H9 (cell line): ENCODE results near the gene UFC1. TPM values are rescaled to one million over a fixed set of nuclear protein-coding genes. Genes with fewer than 3 reads are reported as not detected.

Experiments used
- DNase-seq: peaks from one replicate; pipeline ENCODE4 v3.0.0-alpha.2; 2017
- H2AFZ ChIP-seq: one replicate; pipeline ENCODE4 v1.6.1; 2013; ENCODE audit warnings: mild to moderate bottlenecking, low read length, control low read depth, moderate library complexity
- H2AK5ac ChIP-seq: 2 replicates; pipeline ENCODE4 v1.6.1; 2013; ENCODE audit warnings: low read length, control low read depth, mixed read lengths; ENCODE audit not compliant: insufficient read length
- H2BK120ac ChIP-seq: one replicate; pipeline ENCODE4 v1.6.1; 2013; ENCODE audit warnings: low read depth, mild to moderate bottlenecking, low read length, control low read depth, inconsistent platforms; ENCODE audit not compliant: poor library complexity, severe bottlenecking
- H2BK12ac ChIP-seq: 2 replicates; pipeline ENCODE4 v1.6.1; 2013; ENCODE audit warnings: low read length, control low read depth, mixed read lengths, low read depth; ENCODE audit not compliant: insufficient read length
- H2BK15ac ChIP-seq: 2 replicates; pipeline ENCODE4 v1.6.1; 2013; ENCODE audit warnings: low read depth, low read length, control low read depth
- H2BK20ac ChIP-seq: one replicate; pipeline ENCODE4 v1.6.1; 2013; ENCODE audit warnings: low read depth, mild to moderate bottlenecking, low read length, control low read depth, inconsistent platforms; ENCODE audit not compliant: poor library complexity, severe bottlenecking
- H2BK5ac ChIP-seq: 2 replicates; pipeline ENCODE4 v1.6.1; 2013; ENCODE audit warnings: low read length, control low read depth, mixed read lengths; ENCODE audit not compliant: insufficient read length
- H3K14ac ChIP-seq: 2 replicates; pipeline ENCODE4 v1.6.1; 2013; ENCODE audit warnings: low read length, control low read depth; ENCODE audit not compliant: insufficient read depth
- H3K18ac ChIP-seq: 2 replicates; pipeline ENCODE4 v1.6.1; 2013; ENCODE audit warnings: low read depth, mild to moderate bottlenecking, mixed read lengths, low read length, control low read depth; ENCODE audit not compliant: insufficient read length
- H3K23ac ChIP-seq: 2 replicates; pipeline ENCODE4 v1.6.1; 2013; ENCODE audit warnings: low read length, control low read depth, mixed read lengths, low read depth; ENCODE audit not compliant: insufficient read length
- H3K23me2 ChIP-seq: 2 replicates; pipeline ENCODE4 v1.6.1; 2013; ENCODE audit warnings: low read depth, mild to moderate bottlenecking, mixed read lengths, low read length, control low read depth; ENCODE audit not compliant: insufficient read length, poor library complexity, severe bottlenecking
- H3K27ac ChIP-seq: 2 replicates; pipeline ENCODE4 v1.5.1; 2013; ENCODE audit warnings: low read length, control low read depth, mixed read lengths, low read depth; ENCODE audit not compliant: insufficient read length
- H3K27me3 ChIP-seq: 2 replicates; pipeline ENCODE4 v1.6.1; 2013; ENCODE audit warnings: low read length, control low read depth, inconsistent platforms; ENCODE audit not compliant: insufficient read depth
- H3K4ac ChIP-seq: 2 replicates; pipeline ENCODE4 v1.6.1; 2013; ENCODE audit warnings: low read depth, mild to moderate bottlenecking, control low read depth, inconsistent platforms, low read length, moderate library complexity
- H3K4me1 ChIP-seq: 2 replicates; pipeline ENCODE4 v1.6.1; 2013; ENCODE audit warnings: low read length, control low read depth, inconsistent platforms; ENCODE audit not compliant: insufficient read depth
- H3K4me2 ChIP-seq: 2 replicates; pipeline ENCODE4 v1.6.1; 2013; ENCODE audit warnings: low read length, control low read depth, mixed read lengths; ENCODE audit not compliant: insufficient read length, insufficient read depth
- H3K56ac ChIP-seq: 2 replicates; pipeline ENCODE4 v1.6.1; 2013; ENCODE audit warnings: low read depth, mild to moderate bottlenecking, mixed read lengths, low read length, control low read depth; ENCODE audit not compliant: insufficient read length
- H3K79me1 ChIP-seq: 2 replicates; pipeline ENCODE4 v1.6.1; 2013; ENCODE audit warnings: low read depth, mild to moderate bottlenecking, moderate library complexity, low read length, control low read depth, inconsistent platforms; ENCODE audit not compliant: insufficient read depth, poor library complexity, severe bottlenecking
- H3K79me2 ChIP-seq: 2 replicates; pipeline ENCODE4 v1.6.1; 2013; ENCODE audit warnings: low read length, control low read depth, inconsistent platforms; ENCODE audit not compliant: insufficient read depth
- H3K9ac ChIP-seq: 2 replicates; pipeline ENCODE4 v1.6.1; 2013; ENCODE audit warnings: low read length, control low read depth, mixed read lengths; ENCODE audit not compliant: insufficient read length; ENCODE audit errors: extremely low read depth
- H3K9me3 ChIP-seq: one replicate; pipeline ENCODE4 v1.6.1; 2013; ENCODE audit warnings: low read depth, low read length, inconsistent platforms; ENCODE audit not compliant: control insufficient read depth
- H3T11ph ChIP-seq: one replicate; pipeline ENCODE4 v1.6.1; 2013; ENCODE audit warnings: mild to moderate bottlenecking, low read length, control low read depth, inconsistent platforms
- H4K20me1 ChIP-seq: one replicate; pipeline ENCODE4 v1.6.1; 2013; ENCODE audit not compliant: control insufficient read depth, insufficient read length, insufficient read depth
- H4K5ac ChIP-seq: 2 replicates; pipeline ENCODE4 v1.6.1; 2013; ENCODE audit warnings: low read depth, mild to moderate bottlenecking, mixed read lengths, low read length, control low read depth; ENCODE audit not compliant: insufficient read length
- H4K8ac ChIP-seq: replicated peaks from 2 replicates; pipeline ENCODE4 v1.6.1; 2013; ENCODE audit warnings: low read length, control low read depth, mixed read lengths, low read depth; ENCODE audit not compliant: insufficient read length
- H4K91ac ChIP-seq: 2 replicates; pipeline ENCODE4 v1.6.1; 2013; ENCODE audit warnings: low read depth, mild to moderate bottlenecking, moderate library complexity, mixed read lengths, low read length, control low read depth; ENCODE audit not compliant: insufficient read length
- H3K27ac Mint-ChIP-seq, 3 experiments: 2 replicates in 2 of 3; 3 replicates in 1 of 3; pipeline ENCODE4 v1.8.0; 2020 to 2021; ENCODE audit warnings: mixed read lengths in 3 of 3, mild to moderate bottlenecking in 1 of 3, moderate library complexity in 1 of 3
- H3K27me3 Mint-ChIP-seq: 2 replicates; pipeline ENCODE4 v1.8.0; 2021; ENCODE audit warnings: low read depth, mild to moderate bottlenecking, moderate library complexity, mixed read lengths
- H3K36me3 Mint-ChIP-seq, 3 experiments: 2 replicates in 2 of 3; 3 replicates in 1 of 3; pipeline ENCODE4 v1.8.0; 2020 to 2021; ENCODE audit warnings: low read depth in 3 of 3, mixed read lengths in 3 of 3; ENCODE audit not compliant: insufficient read depth in 1 of 3
- H3K4me1 Mint-ChIP-seq, 2 experiments: 2 replicates each; pipeline ENCODE4 v1.8.0; 2020; ENCODE audit warnings: mixed read lengths in 2 of 2
- H3K4me3 Mint-ChIP-seq, 2 experiments: 2 replicates in 1 of 2; 3 replicates in 1 of 2; pipeline ENCODE4 v1.8.0; 2020 to 2021; ENCODE audit warnings: mild to moderate bottlenecking in 2 of 2, mixed read lengths in 2 of 2, moderate library complexity in 1 of 2
- H3K9me3 Mint-ChIP-seq, 2 experiments: 2 replicates in 1 of 2; 3 replicates in 1 of 2; pipeline ENCODE4 v1.8.0; 2020; ENCODE audit warnings: mild to moderate bottlenecking in 2 of 2, mixed read lengths in 2 of 2, moderate library complexity in 1 of 2
- CTCF ChIP-seq: fragments of 200-600 bp; sonication (generic); conservative IDR thresholded peaks from 3 replicates; pipeline ENCODE4 v1.8.0; 2021; ENCODE audit warnings: antibody characterized with exemption, mild to moderate bottlenecking
- WGBS: extraction: QIAGEN DNeasy Blood & Tissue Kit; methylation state at CpG from one replicate; pipeline ENCODE4 v1.1.7; 2013; ENCODE audit warnings: missing lambda C conversion rate, low lambda C conversion rate, mixed read lengths; ENCODE audit not compliant: insufficient read length; ENCODE audit errors: extremely low coverage; 5-methylcytosine and 5-hydroxymethylcytosine counted together
- total RNA-seq: library from RNA; stranded (reverse); gene quantifications from 2 replicates; pipeline ENCODE4 v1.2.1, GENCODE V29; 2021

Gene UFC1
- total RNA-seq, 1 experiment from 2014 or later: 93.4 TPM

GRCh38 chr1:161171696-161172095, 17.9 kb downstream of the UFC1 start:
- no peak overlapping the region for H3K56ac ChIP-seq
- H2BK5ac ChIP-seq: no peak overlapping the region
- H3K18ac ChIP-seq: no peak overlapping the region
- no peak overlapping the region for H4K5ac ChIP-seq
- no peak for TF ChIP-seq CTCF
- no CpG with 5 or more reads among the region's 12 CpGs for WGBS
- no peak overlapping the region for H2AK5ac ChIP-seq
- no peak overlapping the region for H3K23ac ChIP-seq
- DNase-seq: no peak
- H3K79me2 ChIP-seq: no peaks in the 10 kb centered on the region
- no peak overlapping the region for H3K9ac ChIP-seq
- H3K14ac ChIP-seq: no peak overlapping the region
- H4K91ac ChIP-seq: no peak overlapping the region
- no peaks in the 10 kb centered on the region for H3K27me3 ChIP-seq
- H3K9me3 ChIP-seq: no peaks in the 10 kb centered on the region
- Mint-ChIP-seq H3K4me1 (peaks cover 16 to 23% of the 10 kb centered on the region in 2 experiments), H3K27me3 (no peaks in the 10 kb centered on the region; the same call in 1 of the 2 replicates), H3K9me3 (no peaks in the 10 kb centered on the region), H3K4me3 (no peak overlapping the region), H3K27ac (peak overlapping the region in 1 of 3 experiments; percentile 74; a peak in 2 of 7 replicates), H3K36me3 (peaks cover 25 to 70% (median 69%) of the 10 kb centered on the region in 3 experiments; a peak in 6 of 7 replicates)
- no peak overlapping the region for H3K4me2 ChIP-seq
- H2AFZ ChIP-seq: no peak overlapping the region
- H3K27ac ChIP-seq: no peak overlapping the region
- no peaks in the 10 kb centered on the region; the same call in 1 of the 2 replicates for H3K4me1 ChIP-seq
- H3K23me2 ChIP-seq: peaks cover 8% of the 10 kb centered on the region
- H3T11ph ChIP-seq: no peak overlapping the region
- no peak overlapping the region for H2BK12ac ChIP-seq
- no peak overlapping the region for H2BK15ac ChIP-seq
- no peaks in the 10 kb centered on the region for H3K79me1 ChIP-seq
- no peak overlapping the region for H2BK20ac ChIP-seq
- no peak overlapping the region for H3K4ac ChIP-seq
- no peak overlapping the region for H4K8ac ChIP-seq
- H4K20me1 ChIP-seq: no peaks in the 10 kb centered on the region
- no peak overlapping the region for H2BK120ac ChIP-seq
